ENCODE measurements around the gene FAM131B.

Gene FAM131B

DNA sequence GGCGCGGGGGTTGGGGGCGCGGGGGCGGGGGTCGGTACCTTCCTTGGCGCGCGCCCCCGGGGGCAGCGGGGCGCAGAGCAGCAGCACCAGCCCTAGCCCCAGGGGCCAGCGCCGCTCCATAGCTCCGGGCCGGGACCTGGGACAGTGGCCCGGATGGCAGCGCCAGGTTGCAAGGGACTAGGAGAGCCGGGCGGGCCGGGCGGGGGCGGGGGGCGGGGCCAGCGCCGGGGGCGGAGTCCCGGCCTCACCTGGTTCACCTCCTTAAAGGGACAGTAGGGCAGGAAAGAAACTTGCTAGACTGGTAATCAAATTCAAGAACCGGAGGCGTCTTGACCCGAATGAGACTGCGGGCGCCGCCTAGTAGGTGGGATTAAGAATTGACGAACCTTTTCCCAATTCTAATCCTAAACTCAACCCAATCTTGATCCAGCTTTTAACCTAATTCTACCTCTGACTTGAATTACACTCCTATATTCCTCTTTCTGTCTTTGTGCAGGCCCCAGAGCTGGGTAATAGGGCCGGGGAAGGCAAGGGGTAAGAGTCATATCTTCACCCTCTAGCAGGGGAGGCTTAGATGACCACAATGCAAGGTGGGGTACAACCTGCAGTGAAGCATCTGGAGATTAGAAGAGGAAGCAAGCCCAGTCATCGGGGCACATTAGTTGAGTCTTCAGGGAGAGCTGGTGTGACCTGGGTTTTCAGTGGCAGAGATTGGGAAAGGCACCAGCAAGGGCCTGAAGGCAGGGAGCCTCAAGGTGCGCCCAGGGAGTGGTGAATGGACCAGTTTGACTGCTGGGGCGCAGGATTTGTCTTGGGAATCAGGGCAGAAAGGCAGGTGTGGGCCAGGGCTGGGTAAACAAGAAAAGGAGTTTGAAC lies 46.4 kb upstream of the FAM131B start, which contains the start of gene EPHA1:
EPHA1 (minus strand) TSS at position 171 of the 876 bp plus-strand sequence; CDS start at position 120, 51 bp downstream.
- Histone ChIP-seq H3K4me1 (ENCODE audit: insufficient read depth, low read length, severe bottlenecking) (no peaks in the 10 kb centered on the region), H3K4me2 (ENCODE audit: low read length) (no peak within 1 kb of the TSS), H3K27ac (ENCODE audit: low read depth, low read length, poor library complexity, severe bottlenecking) (no peak within 1 kb of the TSS), H3K27me3 (ENCODE audit: insufficient read depth, low read length) (no peaks in the 10 kb centered on the region; the same call in 1 of the 2 replicates), H3K9ac (ENCODE audit: low read length) (no peak within 1 kb of the TSS), H3K9me2 (ENCODE audit: low read depth, low read length) (no peaks in the 10 kb centered on the region), H3K9me3 (ENCODE audit: low read length) (no peaks in the 10 kb centered on the region), H2AFZ (ENCODE audit: low read length) (no peak within 1 kb of the TSS), H3K79me2 (ENCODE audit: insufficient read depth, low read length) (no peaks in the 10 kb centered on the region), H3K4me3 (ENCODE audit: low read depth, low read length, poor library complexity, severe bottlenecking) (no peak within 1 kb of the TSS), H4K20me1 (ENCODE audit: insufficient read depth, low read length) (no peaks in the 10 kb centered on the region), H3F3A (ENCODE audit: insufficient read depth, low read length) (no peaks in the 10 kb centered on the region), H3K36me3 (ENCODE audit: insufficient read depth, low read length) (no peaks in the 10 kb centered on the region)
- TF ChIP-seq EZH2 (IDR thresholded peaks at IDR 0.05; ENCODE audit: borderline replicate concordance, low read length) (no peak), CTCF (IDR thresholded peaks at IDR 0.05; ENCODE audit: low read length) (peak; percentile 38; the same call in 1 of the 2 replicates)

DNA sequence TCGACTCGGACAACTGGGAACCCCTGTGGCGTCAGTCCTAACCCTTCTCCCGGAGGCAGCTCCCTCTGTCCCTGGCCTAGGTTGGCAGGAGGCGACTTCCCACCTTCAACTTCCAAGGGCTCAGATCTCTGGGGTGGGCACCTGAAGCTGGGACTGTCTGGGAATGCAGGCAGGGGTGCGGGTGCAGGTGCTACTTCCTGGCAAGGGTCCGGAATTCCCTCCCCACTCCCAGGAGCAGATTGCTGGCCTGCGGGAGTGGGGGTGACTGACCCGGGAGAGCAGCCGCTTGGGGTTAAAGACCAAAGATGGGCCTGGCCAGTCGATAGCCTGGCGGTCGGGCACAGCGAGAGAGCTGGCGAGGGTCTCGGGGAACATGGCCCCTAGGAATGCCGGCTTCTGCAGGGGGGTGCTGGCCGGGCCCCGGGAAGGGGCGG lies 45.8 kb upstream of the FAM131B start:
- TF ChIP-seq EZH2 (IDR thresholded peaks at IDR 0.05; ENCODE audit: borderline replicate concordance, low read length), result no peak
- no peak for TF ChIP-seq CTCF (IDR thresholded peaks at IDR 0.05; ENCODE audit: low read length)
- H3K27me3 ChIP-seq (ENCODE audit: insufficient read depth, low read length), result no peaks in the 10 kb centered on the region; the same call in 1 of the 2 replicates
- no peaks in the 10 kb centered on the region for H3K9me2 ChIP-seq (ENCODE audit: low read depth, low read length)
- no peaks in the 10 kb centered on the region for H3F3A ChIP-seq (ENCODE audit: insufficient read depth, low read length)
- no peak overlapping the region for H3K27ac ChIP-seq (ENCODE audit: low read depth, low read length, poor library complexity, severe bottlenecking)
- H3K79me2 ChIP-seq (ENCODE audit: insufficient read depth, low read length), result no peaks in the 10 kb centered on the region
- no peaks in the 10 kb centered on the region for H3K9me3 ChIP-seq (ENCODE audit: low read length)
- H2AFZ ChIP-seq (ENCODE audit: low read length), result no peak overlapping the region
- H3K36me3 ChIP-seq (ENCODE audit: insufficient read depth, low read length), result no peaks in the 10 kb centered on the region
- H3K9ac ChIP-seq (ENCODE audit: low read length), result no peak overlapping the region
- no peak overlapping the region for H3K4me3 ChIP-seq (ENCODE audit: low read depth, low read length, poor library complexity, severe bottlenecking)
- H3K4me1 ChIP-seq (ENCODE audit: insufficient read depth, low read length, severe bottlenecking), result no peaks in the 10 kb centered on the region
- no peak overlapping the region for H3K4me2 ChIP-seq (ENCODE audit: low read length)
- no peaks in the 10 kb centered on the region for H4K20me1 ChIP-seq (ENCODE audit: insufficient read depth, low read length)

- H3K9me2 ChIP-seq (ENCODE audit: low read depth, low read length), result no peaks in the 10 kb centered on the region
- no peak overlapping the region for H3K27ac ChIP-seq (ENCODE audit: low read depth, low read length, poor library complexity, severe bottlenecking)
- no peaks in the 10 kb centered on the region for H3K79me2 ChIP-seq (ENCODE audit: insufficient read depth, low read length)
- H3K27me3 ChIP-seq (ENCODE audit: insufficient read depth, low read length), result no peaks in the 10 kb centered on the region; the same call in 1 of the 2 replicates
- H4K20me1 ChIP-seq (ENCODE audit: insufficient read depth, low read length), result no peaks in the 10 kb centered on the region
- H3F3A ChIP-seq (ENCODE audit: insufficient read depth, low read length), result no peaks in the 10 kb centered on the region
- no peak overlapping the region for H3K9ac ChIP-seq (ENCODE audit: low read length)
- no peak overlapping the region for H3K4me3 ChIP-seq (ENCODE audit: low read depth, low read length, poor library complexity, severe bottlenecking)
- H3K36me3 ChIP-seq (ENCODE audit: insufficient read depth, low read length), result no peaks in the 10 kb centered on the region
- no peaks in the 10 kb centered on the region for H3K4me1 ChIP-seq (ENCODE audit: insufficient read depth, low read length, severe bottlenecking)
- H3K4me2 ChIP-seq (ENCODE audit: low read length), result no peak overlapping the region
- TF ChIP-seq EZH2 (IDR thresholded peaks at IDR 0.05; ENCODE audit: borderline replicate concordance, low read length) (no peak), CTCF (IDR thresholded peaks at IDR 0.05; ENCODE audit: low read length) (no peak)
- H3K9me3 ChIP-seq (ENCODE audit: low read length), result no peaks in the 10 kb centered on the region
- H2AFZ ChIP-seq (ENCODE audit: low read length), result no peak overlapping the region
Observed at GRCh38 chr7:143407287-143408251, 45.1 kb upstream of the FAM131B start.

Data from OCI-LY1 (cell line).